Activated CD4-positive, CD25-positive, alpha-beta regulatory T cell (primary cell): ENCODE results near the gene PRRG4.
"Not testable (repeated sequence)": the region's sequence is repeated elsewhere in the genome, so short reads cannot be mapped to it uniquely, and the experiment has no call there.

Experiments used
- DNase-seq, 4 experiments: peaks; one replicate each; lab custom pipeline; 2025; lab: John Stamatoyannopoulos, UW

PRRG4 gene

DNA sequence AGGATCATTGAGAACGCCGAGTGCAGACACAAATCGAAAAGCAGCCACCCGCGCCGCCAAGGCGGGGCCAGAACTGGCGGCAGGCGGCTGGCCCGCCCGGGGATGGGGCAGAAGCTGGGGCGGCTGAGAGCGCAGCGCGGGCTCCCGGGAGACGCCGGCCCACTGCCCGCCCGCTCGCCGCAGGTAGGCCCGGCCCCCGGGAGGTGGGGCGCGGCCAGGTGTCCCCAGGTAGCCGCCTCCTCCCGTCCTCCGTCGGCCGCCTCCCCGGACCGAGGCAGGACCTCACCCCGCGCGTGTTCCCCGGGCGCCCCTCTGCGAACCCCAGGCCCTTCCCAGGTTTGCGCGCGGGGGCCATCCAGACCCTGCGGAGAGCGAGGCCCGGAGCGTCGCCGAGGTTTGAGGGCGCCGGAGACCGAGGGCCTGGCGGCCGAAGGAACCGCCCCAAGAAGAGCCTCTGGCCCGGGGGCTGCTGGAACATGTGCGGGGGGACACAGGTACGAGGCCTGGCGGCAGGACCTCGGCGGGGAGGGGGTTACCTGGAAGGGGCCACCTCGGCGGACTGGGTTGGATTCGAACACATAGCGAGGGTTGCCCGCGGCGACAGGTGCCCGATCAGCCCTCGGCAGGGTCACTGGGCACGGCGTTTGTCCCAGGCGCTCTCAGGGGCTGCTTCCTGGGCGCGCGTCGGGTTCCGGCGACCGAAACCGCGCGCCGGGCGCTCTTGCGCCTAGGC lies at the start of gene PRRG4:
Gene PRRG4 (plus strand): TSS at position 248 of the 733 bp plus-strand sequence. CDS start 603 bp downstream, outside the sequence.
- DNase-seq: peak in 2 of 4 experiments; percentile 7 to 17

- DNase-seq: not testable (repeated sequence)
These were observed 48.9 kb upstream of the PRRG4 start for GRCh38 chr11:32780839-32781238.

DNA sequence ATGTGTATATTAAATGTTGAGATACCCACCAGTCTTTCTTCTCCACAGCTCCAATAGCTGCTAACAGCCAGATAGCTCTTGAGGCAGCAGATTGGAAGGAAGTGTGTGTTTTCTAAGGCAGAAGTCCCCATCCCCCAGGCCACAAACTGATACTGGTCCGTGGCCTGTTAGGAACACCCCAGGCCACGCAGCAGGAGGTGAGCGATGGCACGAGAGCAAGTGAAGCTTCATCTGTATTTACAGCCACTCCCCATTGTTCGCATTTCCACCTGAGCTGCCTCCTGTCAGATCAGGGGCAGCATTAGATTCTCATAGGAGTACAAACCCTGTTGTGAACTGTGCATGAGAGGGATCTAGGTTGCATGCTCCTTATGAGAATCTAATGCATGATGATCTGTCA lies 48.0 kb upstream of the PRRG4 start:
- DNase-seq: no peak

DNA sequence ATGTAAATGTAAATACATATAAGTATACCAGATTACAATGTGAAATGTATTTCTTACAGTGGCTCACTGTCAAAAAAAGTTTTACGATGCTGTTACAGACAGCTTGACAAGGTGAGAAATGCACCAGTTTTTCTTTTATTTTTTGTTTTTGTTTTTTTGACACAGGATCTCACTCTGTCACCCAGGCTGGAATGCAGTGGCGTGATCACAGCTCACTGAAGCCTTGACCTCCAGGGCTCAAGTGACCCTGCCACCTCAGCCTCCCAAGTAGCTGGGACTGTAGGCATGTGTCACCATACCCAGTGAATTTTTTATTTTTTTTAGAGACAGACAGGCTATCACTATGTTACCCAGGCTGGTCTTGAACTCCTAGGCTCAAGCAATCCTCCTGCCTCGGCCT lies 44.5 kb upstream of the PRRG4 start:
- DNase-seq: no peak

GRCh38 chr11:32786811-32787210 lies 42.9 kb upstream of the PRRG4 start:
- DNase-seq: no peak

- DNase-seq: no peak
These were observed 38.8 kb upstream of the PRRG4 start for GRCh38 chr11:32790916-32791315.

DNA sequence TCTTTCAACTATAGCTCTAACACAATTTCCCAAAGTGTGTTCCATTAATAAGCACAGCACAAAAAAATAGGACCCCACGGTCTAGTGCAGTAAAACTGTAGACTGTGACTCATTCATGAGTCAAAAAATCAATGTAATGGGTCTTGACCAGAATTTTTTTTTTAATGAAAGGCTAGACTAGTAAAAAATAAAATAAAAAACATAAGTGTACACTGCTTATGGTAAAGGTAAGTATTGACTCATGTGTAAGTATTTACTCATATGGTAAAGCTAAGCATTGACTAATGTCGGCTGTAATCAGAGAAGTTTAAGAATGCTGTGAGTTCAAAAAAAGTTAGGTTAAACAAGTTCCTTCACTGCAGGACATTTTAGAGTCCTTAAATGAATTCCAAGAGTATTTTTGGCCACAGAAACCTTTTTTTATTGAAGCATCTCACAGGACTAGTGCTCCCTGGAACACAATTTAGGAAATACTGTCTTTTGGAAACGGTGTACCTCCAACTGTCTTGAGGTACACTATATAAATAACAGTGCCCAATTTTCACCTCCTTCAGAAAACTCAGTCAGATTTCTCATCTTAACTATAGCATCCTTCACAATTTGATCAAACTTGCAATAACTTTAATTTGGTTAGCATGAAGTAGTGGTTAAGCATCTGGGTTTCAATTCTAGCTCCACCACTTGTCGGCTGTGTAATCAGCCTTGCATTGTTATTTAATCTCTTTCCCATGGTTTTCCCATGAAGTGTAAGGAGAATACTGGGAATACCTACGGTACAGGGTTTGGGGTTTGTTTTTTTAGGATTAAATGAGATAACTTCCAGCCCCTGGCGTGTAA lies 37.4 kb upstream of the PRRG4 start:
- DNase-seq: no peak

GRCh38 chr11:32792948-32793475 lies 36.7 kb upstream of the PRRG4 start:
- peak; percentile 4 to 48 (median 25) for DNase-seq

DNA sequence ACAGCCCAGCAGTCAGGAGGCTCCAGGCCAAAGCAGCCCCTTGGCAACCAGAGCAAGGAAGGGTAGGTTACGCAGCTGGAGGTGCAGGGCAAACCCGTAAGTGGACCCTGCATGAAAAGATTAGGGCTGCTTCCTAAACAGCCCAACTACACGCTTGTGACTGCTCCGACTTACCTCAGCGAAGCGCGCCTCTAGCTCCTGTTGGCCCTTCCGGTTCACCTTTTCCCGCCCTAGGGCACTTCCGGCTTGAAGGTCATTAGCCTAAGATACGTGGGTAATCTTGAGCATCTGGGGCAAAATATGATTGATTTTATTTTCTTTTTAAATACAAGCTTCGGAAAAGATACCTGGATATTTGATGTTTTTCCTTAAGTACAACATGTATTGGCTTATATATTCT lies 35.3 kb upstream of the PRRG4 start, which contains the start of gene CCDC73:
Gene CCDC73 (minus strand): TSS at position 224 of the 400 bp plus-strand sequence. CDS start 34,419 bp downstream, outside the sequence.
- no peak for DNase-seq

GRCh38 chr11:32796425-32796824 lies 33.3 kb upstream of the PRRG4 start:
- no peak for DNase-seq

GRCh38 chr11:32809313-32809712 lies 20.4 kb upstream of the PRRG4 start:
- DNase-seq: peak in 1 of 4 experiments; percentile 17

DNA sequence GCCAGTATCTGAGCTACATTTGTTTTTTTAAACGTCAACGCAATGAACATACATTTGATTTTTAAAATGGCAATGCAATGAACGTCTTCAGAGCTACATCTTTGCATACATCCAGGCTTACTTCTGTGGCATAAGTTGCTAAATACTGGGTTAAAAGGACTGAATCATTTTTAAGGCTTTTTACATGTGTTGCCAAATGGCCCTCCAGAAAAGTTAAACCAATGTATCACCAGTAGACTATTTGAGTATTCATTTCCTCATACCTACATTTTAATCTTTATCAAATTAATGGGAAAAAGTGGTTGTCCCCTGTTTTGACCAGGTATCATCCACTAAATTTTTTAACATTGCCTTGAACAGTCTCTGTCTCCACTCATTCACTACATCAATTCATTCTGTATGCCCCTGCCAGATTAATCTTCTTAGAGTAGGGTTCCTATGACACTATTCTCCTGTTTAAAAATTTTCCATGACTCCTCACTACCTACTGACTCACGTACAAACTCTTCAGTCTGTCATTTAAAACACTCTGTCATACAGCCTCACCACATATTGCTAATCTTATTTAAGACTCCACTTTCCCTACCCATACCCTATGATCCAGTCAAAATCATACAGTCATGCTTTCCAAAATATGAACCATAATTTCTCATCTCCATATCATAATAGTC lies 12.4 kb upstream of the PRRG4 start:
- DNase-seq: no peak

DNA sequence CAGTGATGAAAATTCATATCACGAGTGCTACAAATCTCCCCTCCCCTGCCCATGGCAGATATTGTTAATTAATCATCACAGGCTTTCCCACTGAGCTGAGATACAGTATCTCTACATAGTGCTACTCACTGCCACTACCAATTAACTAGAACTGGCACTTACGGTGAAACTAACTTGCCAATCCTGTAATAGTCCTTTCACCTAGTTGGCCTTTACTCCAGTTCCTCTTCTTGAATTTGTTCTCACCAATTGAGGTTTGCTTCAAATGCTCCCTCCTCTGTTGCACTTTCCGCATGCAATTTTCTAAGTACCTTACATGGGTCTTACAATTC lies 11.9 kb upstream of the PRRG4 start:
- DNase-seq: no peak

DNA sequence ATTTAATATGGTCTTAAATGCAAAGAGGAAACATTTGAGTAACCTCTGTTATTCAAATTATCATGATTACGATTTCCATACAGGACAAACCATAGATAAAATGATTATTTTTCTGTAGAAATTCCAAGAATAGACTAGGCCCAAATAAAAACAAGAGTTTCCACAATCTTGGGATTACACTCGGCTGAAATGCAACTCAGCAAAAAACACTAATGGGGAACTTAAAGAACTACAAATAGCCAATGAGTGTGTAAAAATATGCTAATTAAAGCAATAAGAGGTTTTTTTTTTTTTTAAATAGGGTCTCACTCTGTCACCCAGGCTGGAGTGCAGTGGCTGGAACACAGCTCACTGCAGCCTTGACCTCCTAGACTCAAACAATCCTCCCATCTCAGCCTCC lies 10.5 kb upstream of the PRRG4 start:
- DNase-seq: no peak

DNA sequence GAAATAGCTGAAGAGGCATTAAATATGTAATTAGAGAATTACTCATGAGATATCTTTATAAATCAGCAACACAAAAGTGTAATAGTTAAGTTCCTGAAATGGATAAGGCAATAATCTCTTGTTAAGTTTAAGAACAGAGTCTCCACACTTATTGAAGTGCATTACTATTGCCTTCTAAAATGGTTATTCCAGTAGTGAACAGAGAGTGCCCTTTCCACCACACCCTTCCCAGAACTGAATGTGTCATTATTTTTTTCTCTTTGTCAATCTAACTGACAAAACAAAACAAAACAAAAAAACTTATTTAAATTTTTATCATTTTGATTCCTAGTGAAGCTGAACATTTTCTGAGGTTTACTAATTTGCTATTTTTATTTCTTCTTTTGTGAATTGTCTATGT lies 9.2 kb upstream of the PRRG4 start:
- DNase-seq: no peak

DNA sequence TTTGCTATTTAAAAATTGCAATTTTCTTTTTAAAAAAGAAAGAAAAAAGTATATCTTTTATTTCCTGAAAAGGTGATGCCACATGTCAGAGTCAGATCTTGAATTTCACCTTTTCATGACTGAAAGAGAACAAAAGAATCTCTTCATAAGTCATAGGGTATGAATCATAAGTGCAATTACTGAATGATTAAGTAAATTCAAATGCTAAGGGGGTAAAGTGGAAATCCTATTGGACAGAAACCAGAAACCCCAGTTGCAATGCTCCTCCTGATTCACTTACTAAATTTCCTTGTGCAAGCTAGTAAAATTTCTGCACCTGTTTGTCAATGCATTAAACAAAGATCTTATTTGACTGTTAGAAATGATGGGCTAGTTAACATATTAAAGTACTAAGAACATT lies 8.2 kb upstream of the PRRG4 start:
- DNase-seq: no peak

- no peak for DNase-seq
These were observed 7.7 kb upstream of the PRRG4 start for GRCh38 chr11:32821917-32822560.

- not testable (repeated sequence) for DNase-seq
These were observed 6.1 kb upstream of the PRRG4 start for GRCh38 chr11:32823617-32824016.

GRCh38 chr11:32826113-32826512 lies 3.6 kb upstream of the PRRG4 start:
- DNase-seq: no peak

DNA sequence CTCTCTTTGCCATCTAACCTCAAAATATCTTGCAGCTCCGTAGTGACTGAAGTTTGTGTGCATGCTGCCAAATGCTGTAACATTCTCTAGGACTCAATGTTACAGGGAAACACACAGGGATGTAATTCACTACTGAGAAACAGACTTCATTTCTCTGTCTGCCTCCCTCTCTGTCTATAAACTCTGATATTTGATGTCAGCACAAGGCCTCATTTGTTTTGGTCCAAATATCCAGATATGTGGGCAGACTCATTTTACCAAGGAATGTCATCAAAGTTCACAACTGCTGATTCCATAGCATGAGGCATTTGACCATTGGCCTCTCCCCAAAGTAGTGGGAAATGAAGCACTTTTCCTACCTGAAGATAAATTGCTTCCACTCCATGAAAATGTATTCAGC lies 2.5 kb upstream of the PRRG4 start:
- DNase-seq: no peak

DNA sequence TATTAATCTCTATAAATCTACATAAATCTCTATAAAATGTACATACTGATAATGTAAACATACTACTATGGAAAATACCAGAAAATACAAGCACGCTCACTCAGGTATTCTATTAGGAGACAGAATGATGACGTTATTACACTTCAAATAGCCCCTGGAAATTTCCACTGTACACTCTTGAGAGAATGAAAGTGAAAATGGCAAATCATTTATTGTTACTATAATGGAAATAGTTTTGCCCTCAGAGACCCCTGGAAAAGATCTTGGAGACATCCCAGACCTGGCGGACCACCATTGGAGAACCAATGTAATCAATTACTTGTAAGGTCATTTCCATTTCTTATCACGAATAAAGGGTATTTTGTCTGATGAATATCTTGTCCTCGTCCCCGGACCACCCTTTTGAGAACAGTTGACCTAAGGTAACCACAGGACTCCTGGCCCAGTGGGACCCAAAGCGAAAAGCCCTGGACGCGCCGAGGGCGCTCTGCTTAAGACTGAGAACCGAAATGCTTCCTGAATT lies 509 bp upstream of the PRRG4 start:
- DNase-seq: no peak

GRCh38 chr11:32830413-32830738 lies 649 bp downstream of the PRRG4 start:
- DNase-seq: no peak
